Stimulated activated CD4-positive, alpha-beta T cell treated with anti-CD3 and anti-CD28 coated beads, Interleukin-12 subunit alpha, Interleukin-12 subunit beta, amount 100 ng/mL, for 48 hours (primary cell): Measurements from ENCODE around the gene IFI44L.

Source experiments
- DNase-seq, 3 donors: peaks; one replicate each; pipeline ENCODE4 v3.0.0-alpha.2; 2020; ENCODE audit warnings: low read depth in 2 of 3, low spot score in 1 of 3

IFI44L gene

DNA sequence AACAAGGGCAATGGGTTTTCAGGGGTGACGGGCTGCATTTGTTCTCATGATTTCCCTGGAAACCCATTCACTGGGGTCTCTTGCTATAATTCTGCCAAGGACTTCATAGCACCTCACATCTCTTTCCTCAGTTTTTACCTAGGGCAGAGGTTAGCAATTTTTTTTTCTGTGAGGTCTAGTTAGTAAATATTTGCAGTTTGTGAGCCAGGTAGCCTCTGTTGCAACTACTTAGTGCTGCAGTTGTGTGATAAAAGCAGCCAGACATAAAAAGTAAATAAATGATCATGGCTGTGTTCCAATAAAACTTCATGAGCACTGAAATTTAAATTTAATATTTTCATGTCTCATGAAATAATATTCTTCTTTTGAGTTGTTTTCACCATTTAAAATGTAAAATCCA lies 67.1 kb downstream of the IFI44L start:
- DNase-seq, result no peak

DNA sequence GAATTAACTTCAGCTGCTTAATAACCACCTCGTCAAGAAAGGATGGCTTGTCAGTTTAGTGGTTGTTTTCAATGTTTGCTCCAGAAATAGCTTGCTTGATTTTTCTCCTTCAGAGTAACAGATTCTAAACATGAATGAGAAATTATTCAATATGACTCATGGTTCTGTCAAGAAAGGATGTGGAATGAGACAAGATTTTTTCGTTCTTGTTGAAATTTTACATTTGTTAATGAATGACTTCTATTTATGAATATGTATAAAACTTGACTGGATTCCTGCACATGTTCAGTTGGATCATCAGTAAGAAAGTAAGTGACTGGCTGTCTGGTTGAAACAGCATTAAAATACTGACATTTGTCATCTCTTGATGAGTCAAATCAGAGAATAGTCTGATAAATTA lies 67.7 kb downstream of the IFI44L start:
- DNase-seq, result no peak

DNA sequence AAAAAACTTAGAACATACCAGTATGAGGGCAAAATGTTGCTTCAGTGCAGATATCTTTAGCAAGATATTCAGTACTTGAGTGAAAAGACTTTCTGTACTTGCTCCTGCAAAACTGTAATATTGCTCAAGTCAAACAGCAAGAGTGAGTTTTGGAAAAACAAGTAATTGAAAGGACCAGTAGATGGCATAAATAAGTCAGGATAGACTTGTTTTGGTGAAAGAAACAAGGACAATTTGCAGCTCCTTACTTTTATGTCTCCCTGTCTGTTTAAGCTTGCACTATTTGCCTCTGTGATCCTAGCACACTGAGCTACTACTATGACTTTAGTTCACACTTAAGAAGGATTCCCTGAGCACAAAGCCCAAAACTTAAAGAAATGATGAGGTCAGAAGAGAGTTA lies 68.4 kb downstream of the IFI44L start:
- no peak for DNase-seq

DNA sequence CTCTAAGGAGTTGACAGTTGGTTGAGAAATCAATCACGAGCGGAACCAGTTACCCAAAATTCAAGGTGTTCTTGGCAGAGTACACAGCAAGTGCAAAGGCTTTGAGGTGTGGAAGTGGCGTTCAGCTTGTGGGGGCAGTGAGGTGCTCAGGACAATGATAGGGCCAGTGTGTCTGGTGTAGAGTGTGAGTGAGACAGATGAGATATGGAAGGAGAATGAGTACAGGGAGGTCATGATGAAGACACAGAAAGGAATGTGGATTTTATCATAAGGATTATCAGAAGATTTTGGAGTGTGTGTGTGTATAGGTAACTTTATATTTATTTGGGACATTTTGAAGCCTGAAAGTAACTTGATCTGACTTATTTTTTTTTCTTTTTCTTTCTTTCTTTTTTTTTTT lies 70.3 kb downstream of the IFI44L start:
- no peak for DNase-seq

DNA sequence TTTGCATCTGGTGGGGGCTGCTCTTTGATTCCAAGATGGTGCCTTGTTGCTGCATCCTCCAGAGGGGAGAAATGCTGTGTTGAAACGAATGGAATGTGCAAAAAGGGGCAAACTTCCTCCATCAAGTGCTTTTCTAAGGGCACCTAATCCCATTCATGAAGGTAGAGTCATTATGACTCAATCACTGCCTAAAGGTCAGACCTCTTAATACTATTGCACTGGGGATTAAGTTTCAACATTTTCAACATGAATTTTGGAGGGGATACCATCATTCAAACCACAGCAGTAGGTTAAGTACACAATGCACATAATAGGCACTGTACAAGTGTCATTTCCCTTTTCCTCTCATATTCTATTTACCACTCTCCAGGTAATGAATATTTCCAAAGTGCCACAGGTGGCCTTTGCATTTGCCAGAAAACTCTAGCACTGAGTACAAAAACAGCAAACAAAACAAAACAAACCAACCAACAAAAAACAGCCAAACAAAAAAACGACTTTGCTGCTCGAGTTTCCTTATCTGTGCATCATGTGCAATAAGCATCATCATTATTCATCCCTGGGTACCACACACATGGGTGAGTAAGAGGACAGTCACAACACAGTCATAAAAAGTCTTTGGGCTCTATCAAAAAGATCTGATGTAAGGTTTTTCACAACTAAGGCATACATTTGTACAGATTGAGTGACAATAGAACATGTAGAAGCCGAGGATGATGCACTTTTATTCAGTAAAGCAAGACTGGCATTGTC lies 71.9 kb downstream of the IFI44L start:
- no peak for DNase-seq
